KMS-11 (cell line): ENCODE measurements around the gene SKA3.
"Not testable (repeated sequence)": the region's sequence is repeated elsewhere in the genome, so short reads cannot be mapped to it uniquely, and the experiment has no call there.

Source experiments
- H2AFZ ChIP-seq: fragments of 200-600 bp; sonication (generic); 2 replicates; pipeline ENCODE4 v1.6.1; 2016; ENCODE audit warnings: antibody characterized with exemption, mixed run types, low read depth
- H3K27ac ChIP-seq: fragments of 200-600 bp; sonication (generic); 2 replicates; pipeline ENCODE4 v1.6.1; 2016; ENCODE audit warnings: mild to moderate bottlenecking, mixed run types
- H3K27me3 ChIP-seq: fragments of 200-600 bp; sonication (generic); 2 replicates; pipeline ENCODE4 v1.6.1; 2017; ENCODE audit warnings: mild to moderate bottlenecking, low read depth, mixed run types, moderate library complexity; ENCODE audit not compliant: insufficient read depth
- H3K36me3 ChIP-seq: fragments of 200-600 bp; sonication (generic); 2 replicates; pipeline ENCODE4 v1.6.1; 2017; ENCODE audit warnings: mild to moderate bottlenecking, mixed run types; ENCODE audit not compliant: insufficient read depth
- H3K4me1 ChIP-seq: fragments of 200-600 bp; sonication (generic); 2 replicates; pipeline ENCODE4 v1.6.1; 2016; ENCODE audit warnings: mild to moderate bottlenecking, low read depth, mixed run types; ENCODE audit not compliant: poor library complexity, severe bottlenecking
- H3K4me2 ChIP-seq: fragments of 200-600 bp; sonication (generic); 2 replicates; pipeline ENCODE4 v1.7.0; 2016; ENCODE audit warnings: mild to moderate bottlenecking, mixed run types
- H3K4me3 ChIP-seq: fragments of 200-600 bp; sonication (generic); IDR thresholded peaks from 2 replicates; pipeline ENCODE4 v1.6.1; 2017; ENCODE audit warnings: low read depth, low read length, mixed read lengths; ENCODE audit not compliant: insufficient read depth
- H3K79me2 ChIP-seq: fragments of 200-600 bp; sonication (generic); 2 replicates; pipeline ENCODE4 v1.6.1; 2016; ENCODE audit warnings: low read depth, mixed run types; ENCODE audit not compliant: insufficient read depth
- H3K9ac ChIP-seq: fragments of 200-600 bp; sonication (generic); 2 replicates; pipeline ENCODE4 v1.6.1; 2016; ENCODE audit warnings: mild to moderate bottlenecking, mixed run types
- H4K20me1 ChIP-seq: fragments of 200-600 bp; sonication (generic); 2 replicates; pipeline ENCODE4 v1.6.1; 2016; ENCODE audit warnings: mild to moderate bottlenecking, mixed run types; ENCODE audit not compliant: insufficient read depth
- TF ChIP-seq, protein P1 (sequence below): fragments of 200-600 bp; sonication (generic); conservative IDR thresholded peaks from 2 replicates; pipeline ENCODE4 v1.6.1; 2017; ENCODE audit warnings: low read depth, mild to moderate bottlenecking, antibody characterized with exemption, low read length, moderate library complexity, mixed read lengths

SKA3 gene

DNA sequence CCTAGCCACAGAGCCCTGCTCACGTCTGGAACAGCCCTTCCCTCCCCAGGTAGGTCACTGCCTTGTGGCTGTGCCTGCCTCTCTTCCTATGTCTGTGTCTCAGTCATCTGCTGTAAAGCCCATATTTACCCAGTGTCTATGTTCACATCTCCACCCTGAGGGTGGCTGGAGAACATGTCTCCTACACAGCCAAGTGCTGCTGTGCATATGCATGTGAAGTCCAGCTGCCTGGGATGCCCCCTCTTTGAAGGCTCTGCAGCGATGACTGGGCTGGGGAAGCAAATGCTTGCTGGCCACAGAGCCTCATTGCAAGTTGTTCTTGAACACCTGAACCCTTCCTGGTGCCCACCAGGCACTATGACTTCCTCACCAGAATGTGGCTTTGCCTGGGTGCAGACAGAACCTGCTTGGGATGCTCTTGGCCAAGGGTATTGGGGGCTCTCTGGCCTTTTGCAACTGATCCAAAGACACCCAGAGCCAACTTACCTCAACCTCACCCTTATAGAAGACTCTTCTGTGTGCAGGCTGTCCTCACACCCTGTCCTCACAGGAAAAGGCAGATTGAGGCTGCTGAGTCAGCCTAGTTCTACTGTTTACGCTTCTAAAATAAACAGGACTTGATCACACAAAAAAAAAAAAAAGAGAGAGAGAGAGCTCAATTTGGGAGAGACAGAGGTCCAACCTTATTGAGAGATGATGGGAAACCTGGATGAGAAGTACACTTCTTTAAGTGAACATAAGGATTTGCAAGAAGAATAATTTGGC lies 26.6 kb upstream of the SKA3 start:
- Histone ChIP-seq H3K36me3 (no peaks in the 10 kb centered on the region), H2AFZ (no peak overlapping the region), H3K4me3 (no peak overlapping the region), H3K4me2 (no peak overlapping the region), H3K9ac (no peak overlapping the region), H3K79me2 (no peaks in the 10 kb centered on the region), H4K20me1 (no peaks in the 10 kb centered on the region), H3K27ac (no peak overlapping the region), H3K4me1 (no peaks in the 10 kb centered on the region), H3K27me3 (no peaks in the 10 kb centered on the region)
- TF ChIP-seq, protein P1, sequence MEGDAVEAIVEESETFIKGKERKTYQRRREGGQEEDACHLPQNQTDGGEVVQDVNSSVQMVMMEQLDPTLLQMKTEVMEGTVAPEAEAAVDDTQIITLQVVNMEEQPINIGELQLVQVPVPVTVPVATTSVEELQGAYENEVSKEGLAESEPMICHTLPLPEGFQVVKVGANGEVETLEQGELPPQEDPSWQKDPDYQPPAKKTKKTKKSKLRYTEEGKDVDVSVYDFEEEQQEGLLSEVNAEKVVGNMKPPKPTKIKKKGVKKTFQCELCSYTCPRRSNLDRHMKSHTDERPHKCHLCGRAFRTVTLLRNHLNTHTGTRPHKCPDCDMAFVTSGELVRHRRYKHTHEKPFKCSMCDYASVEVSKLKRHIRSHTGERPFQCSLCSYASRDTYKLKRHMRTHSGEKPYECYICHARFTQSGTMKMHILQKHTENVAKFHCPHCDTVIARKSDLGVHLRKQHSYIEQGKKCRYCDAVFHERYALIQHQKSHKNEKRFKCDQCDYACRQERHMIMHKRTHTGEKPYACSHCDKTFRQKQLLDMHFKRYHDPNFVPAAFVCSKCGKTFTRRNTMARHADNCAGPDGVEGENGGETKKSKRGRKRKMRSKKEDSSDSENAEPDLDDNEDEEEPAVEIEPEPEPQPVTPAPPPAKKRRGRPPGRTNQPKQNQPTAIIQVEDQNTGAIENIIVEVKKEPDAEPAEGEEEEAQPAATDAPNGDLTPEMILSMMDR: no peak

DNA sequence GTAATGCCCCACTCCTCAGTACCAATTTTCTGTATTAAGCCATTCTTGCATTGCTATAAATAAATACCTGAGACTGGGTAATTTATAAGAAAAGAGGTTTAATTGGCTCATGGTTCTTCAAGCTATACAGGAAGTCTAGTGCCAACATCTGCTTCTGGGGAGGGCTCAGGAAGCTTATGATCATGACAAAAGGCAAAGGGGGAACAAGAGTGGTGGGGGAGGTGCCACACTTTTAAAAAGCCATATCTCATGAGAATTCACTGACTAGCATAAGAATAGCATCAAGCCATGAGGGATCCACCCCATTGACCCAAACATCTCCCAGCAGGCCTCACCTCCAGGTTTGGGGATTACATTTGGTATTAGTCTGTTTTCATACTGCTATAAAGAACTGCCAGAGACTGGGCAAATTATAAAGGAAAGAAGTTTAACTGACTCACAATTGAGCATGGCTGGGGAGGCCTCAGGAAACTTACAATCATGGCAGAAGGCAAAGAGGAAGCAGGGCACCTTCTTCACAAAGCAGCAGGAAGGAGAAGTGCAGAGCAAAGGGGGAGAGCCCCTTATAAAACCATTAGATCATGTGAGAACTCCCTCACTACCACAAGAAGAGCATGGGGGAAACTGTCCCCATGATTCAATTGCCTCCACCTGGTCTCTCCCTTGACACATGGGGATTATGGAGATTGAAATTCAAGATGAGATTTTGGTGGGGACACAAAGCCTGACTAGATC lies 25.3 kb upstream of the SKA3 start:
- H3K4me2 ChIP-seq, H3K27me3 ChIP-seq, H3K9ac ChIP-seq, H3K27ac ChIP-seq, H3K4me3 ChIP-seq, H4K20me1 ChIP-seq, H3K36me3 ChIP-seq, H3K4me1 ChIP-seq, H3K79me2 ChIP-seq, H2AFZ ChIP-seq: not testable (repeated sequence)

DNA sequence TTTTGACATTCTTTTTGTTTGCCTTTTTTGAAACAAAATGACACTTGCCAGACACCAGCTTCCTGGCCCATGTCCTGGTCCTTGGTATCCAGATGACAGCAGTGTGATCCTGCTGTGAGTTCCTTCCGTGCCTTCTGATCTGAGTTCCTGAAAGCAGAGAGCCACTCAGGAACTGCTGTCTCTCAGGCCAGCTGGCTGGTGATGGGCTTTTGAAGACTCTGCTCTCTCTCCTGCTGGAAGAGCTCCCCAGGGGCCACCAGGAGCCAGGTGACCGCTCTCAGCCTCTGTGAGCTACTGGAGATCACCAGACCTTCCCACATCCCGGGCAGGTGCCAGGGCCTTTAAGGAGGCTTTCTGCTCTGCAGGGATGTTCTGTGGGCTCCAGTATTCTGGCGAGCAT lies 22.0 kb upstream of the SKA3 start:
- not testable (repeated sequence) for H4K20me1 ChIP-seq, H3K9ac ChIP-seq, H3K27me3 ChIP-seq, H3K4me1 ChIP-seq, H3K4me2 ChIP-seq, H3K4me3 ChIP-seq, H3K27ac ChIP-seq, H3K79me2 ChIP-seq, H3K36me3 ChIP-seq, H2AFZ ChIP-seq

DNA sequence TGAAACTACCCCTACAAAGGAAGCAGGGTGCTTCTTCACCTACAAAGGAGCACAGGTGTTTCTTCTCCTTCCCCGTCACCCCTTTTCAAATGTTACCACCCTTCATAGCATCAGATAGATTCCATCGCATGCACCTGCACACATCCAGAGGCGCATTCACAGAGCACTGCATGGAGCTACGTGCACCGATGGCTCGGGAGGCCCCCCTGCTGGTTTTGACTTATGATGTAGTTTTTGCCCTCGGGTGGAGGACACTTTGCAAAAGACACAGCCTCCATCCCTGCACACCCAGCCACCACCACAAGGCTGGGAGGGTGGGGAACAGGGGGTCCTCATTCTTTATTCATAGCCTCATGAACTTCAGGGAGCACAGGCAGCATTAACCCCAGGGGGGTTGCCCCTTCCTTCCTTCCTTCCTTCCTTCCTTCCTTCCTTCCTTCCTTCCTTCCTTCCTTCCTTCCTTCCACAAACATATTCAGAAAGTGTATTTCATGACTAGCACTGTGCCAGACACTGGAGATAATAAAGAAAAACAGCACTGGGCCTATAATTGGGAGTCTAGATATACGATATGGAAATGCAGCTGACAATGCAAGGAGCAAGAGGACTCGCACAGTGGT lies 21.4 kb upstream of the SKA3 start:
- H3K4me3 ChIP-seq, H3K27ac ChIP-seq, H2AFZ ChIP-seq, H3K27me3 ChIP-seq, H3K9ac ChIP-seq, H3K4me1 ChIP-seq, H3K36me3 ChIP-seq, H4K20me1 ChIP-seq, H3K79me2 ChIP-seq, H3K4me2 ChIP-seq: not testable (repeated sequence)

DNA sequence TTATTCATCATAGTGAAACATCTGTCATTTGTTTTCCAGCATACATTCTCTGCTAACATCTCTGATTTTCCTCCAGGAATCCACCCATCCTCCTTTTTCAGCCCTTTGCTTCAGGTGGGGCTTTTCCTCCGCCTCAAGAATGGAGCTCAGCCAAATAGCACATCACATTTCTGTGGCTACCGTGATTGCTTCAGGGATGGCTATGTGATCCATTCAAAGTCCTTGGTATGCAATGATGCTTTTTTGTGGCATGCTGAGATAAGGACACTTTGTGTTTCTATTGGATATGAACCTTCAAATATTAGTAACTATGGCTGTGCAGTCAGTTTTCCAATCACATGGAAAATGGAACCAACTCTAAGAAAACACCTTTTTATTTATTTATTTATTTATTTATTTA lies 18.4 kb upstream of the SKA3 start:
- not testable (repeated sequence) for H3K36me3 ChIP-seq, H3K4me3 ChIP-seq, H3K27me3 ChIP-seq, H4K20me1 ChIP-seq, H3K9ac ChIP-seq, H3K4me1 ChIP-seq, H2AFZ ChIP-seq, H3K27ac ChIP-seq, H3K4me2 ChIP-seq, H3K79me2 ChIP-seq

DNA sequence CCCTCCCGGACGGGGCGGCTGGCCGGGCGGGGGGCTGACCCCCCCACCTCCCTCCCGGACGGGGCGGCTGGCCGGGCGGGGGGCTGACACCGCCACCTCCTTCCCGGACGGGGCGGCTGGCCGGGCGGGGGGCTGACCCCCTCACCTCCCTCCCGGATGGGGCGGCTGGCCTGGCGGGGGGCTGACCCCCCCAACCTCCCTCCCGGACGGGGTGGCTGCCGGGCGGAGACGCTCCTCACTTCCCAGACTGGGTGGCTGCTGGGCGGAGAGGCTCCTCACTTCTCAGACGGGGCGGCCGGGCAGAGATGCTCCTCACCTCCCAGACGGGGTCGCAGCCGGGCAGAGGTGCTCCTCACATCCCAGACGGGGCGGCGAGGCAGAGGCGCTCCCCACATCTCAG lies 10.1 kb upstream of the SKA3 start:
- H3K27ac ChIP-seq, H3K79me2 ChIP-seq, H3K4me3 ChIP-seq, H3K4me2 ChIP-seq, H3K9ac ChIP-seq, H2AFZ ChIP-seq, H3K4me1 ChIP-seq, H3K27me3 ChIP-seq, H3K36me3 ChIP-seq, H4K20me1 ChIP-seq: not testable (repeated sequence)
